Hepatocyte (in vitro differentiated cells): Measurements from ENCODE around the gene SLC16A8. TPM values are rescaled to one million over a fixed set of nuclear protein-coding genes. Genes with fewer than 3 reads are reported as not detected.

Experiments used
- DNase-seq: peaks from one replicate; pipeline ENCODE4 v3.0.0-alpha.2; 2016; ENCODE audit warnings: low spot score
- H2AFZ ChIP-seq: fragments of 200-600 bp; sonication (generic); 2 replicates; pipeline ENCODE4 v1.6.0; 2016; ENCODE audit warnings: antibody characterized with exemption, mild to moderate bottlenecking
- H3K27ac ChIP-seq: fragments of 200-600 bp; sonication (generic); 2 replicates; pipeline ENCODE4 v1.5.1; 2016; ENCODE audit warnings: mild to moderate bottlenecking
- H3K27me3 ChIP-seq: fragments of 200-600 bp; sonication (generic); 2 replicates; pipeline ENCODE4 v1.6.1; 2016
- H3K36me3 ChIP-seq: fragments of 200-600 bp; sonication (generic); replicated peaks from 2 replicates; pipeline ENCODE4 v1.5.1; 2016; ENCODE audit warnings: low read depth; ENCODE audit not compliant: insufficient read depth
- H3K4me1 ChIP-seq: fragments of 200-600 bp; sonication (generic); 2 replicates; pipeline ENCODE4 v1.5.1; 2016; ENCODE audit warnings: mild to moderate bottlenecking, moderate library complexity; ENCODE audit not compliant: insufficient read depth
- H3K4me2 ChIP-seq: fragments of 200-600 bp; sonication (generic); 2 replicates; pipeline ENCODE4 v1.6.0; 2016
- H3K4me3 ChIP-seq: fragments of 200-600 bp; sonication (generic); 2 replicates; pipeline ENCODE4 v1.5.1; 2016; ENCODE audit warnings: mild to moderate bottlenecking
- H3K79me2 ChIP-seq: fragments of 200-600 bp; sonication (generic); 2 replicates; pipeline ENCODE4 v1.6.0; 2017; ENCODE audit warnings: mild to moderate bottlenecking
- H3K9me2 ChIP-seq: fragments of 200-600 bp; sonication (generic); replicated peaks from 2 replicates; pipeline ENCODE4 v1.6.0; 2017; ENCODE audit warnings: mild to moderate bottlenecking; ENCODE audit not compliant: insufficient read depth
- H3K9me3 ChIP-seq: fragments of 200-600 bp; sonication (generic); 2 replicates; pipeline ENCODE4 v1.5.1; 2016; ENCODE audit warnings: low read depth, mild to moderate bottlenecking
- H4K20me1 ChIP-seq: fragments of 200-600 bp; sonication (generic); 2 replicates; pipeline ENCODE4 v1.6.0; 2016; ENCODE audit warnings: mild to moderate bottlenecking; ENCODE audit not compliant: insufficient read depth, poor library complexity, severe bottlenecking
- CTCF ChIP-seq: fragments of 200-600 bp; sonication (generic); IDR thresholded peaks from 2 replicates; pipeline ENCODE4 v1.5.1; 2016; ENCODE audit warnings: antibody characterized with exemption, mild to moderate bottlenecking; ENCODE audit not compliant: poor library complexity
- EZH2 ChIP-seq: fragments of 200-600 bp; sonication (generic); IDR thresholded peaks from 2 replicates; pipeline ENCODE4 v1.6.1; 2016; ENCODE audit warnings: antibody characterized with exemption, mild to moderate bottlenecking, borderline replicate concordance
- EZH2phosphoT487 ChIP-seq: fragments of 200-600 bp; sonication (generic); IDR thresholded peaks from one replicate; pipeline ENCODE4 v1.6.1; 2018; ENCODE audit warnings: antibody characterized with exemption, mild to moderate bottlenecking, low read depth, moderate library complexity; ENCODE audit not compliant: unreplicated experiment, severe bottlenecking
- WGBS: methylation state at CpG from one replicate; pipeline ENCODE4 v1.1.6; 2016; ENCODE audit warnings: low lambda C conversion rate; ENCODE audit errors: missing lambda C conversion rate; 5-methylcytosine and 5-hydroxymethylcytosine counted together
- polyA plus RNA-seq: library from polyadenylated mRNA; unstranded; fragments of >200 nt; fragmentation: Nextera tagmentation; extraction: Ambion mirVana; gene quantifications from 2 replicates; pipeline ENCODE4 v1.2.1, GENCODE V29; 2016
- total RNA-seq: library from RNA; depleted of rRNA; stranded (reverse); fragments of >200 nt; gene quantifications from 2 replicates; pipeline ENCODE4 v1.2.3, GENCODE V29; 2014

The SLC16A8 gene
- total and polyA plus RNA-seq, 2 experiments from 2014 or later: 0.63 TPM; not detected in 1

DNA sequence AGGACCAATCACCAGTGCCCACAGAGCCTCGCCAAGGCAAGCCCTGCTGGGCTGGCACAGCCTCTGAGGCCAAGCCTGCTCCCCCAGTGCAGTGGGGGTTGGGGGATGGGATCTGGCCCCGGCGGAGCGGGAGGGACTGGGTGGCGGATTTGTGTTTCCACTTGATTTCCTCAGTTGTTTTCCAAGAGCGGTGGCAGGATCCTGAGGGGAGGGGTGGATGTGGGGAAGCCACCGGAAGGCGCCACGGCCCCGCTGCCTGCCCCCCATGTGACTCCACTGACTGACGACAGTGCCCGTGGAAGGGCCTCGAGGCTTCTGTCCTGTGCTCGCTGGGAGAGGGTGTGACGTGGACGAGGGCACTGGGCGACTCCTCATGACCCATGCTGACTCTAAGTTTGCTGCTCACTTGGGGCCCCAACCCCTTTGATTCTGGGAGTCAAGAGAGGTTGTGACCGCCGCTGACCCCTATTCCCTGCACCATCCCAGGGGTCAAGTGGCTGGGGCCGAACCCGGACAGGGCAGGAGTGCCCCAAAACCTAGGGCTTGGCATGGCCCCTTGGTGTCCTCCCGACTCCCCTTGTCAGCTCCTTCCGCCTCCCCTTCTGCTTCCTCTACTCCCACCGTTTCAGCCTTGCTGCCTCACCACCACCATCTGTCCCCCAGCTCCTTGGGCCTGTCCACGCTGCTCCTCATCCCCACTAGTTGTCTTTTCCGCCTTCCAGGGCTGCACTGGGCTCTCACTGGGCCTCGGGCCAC lies 50.3 kb downstream of the SLC16A8 start:
- H3K27ac ChIP-seq: no peak overlapping the region
- no peak for TF ChIP-seq EZH2phosphoT487
- no peak overlapping the region for H3K4me3 ChIP-seq
- no peaks in the 10 kb centered on the region for H4K20me1 ChIP-seq
- H3K9me2 ChIP-seq: no peaks in the 10 kb centered on the region
- no peaks in the 10 kb centered on the region for H3K36me3 ChIP-seq
- DNase-seq: no peak
- no peak overlapping the region for H2AFZ ChIP-seq
- 90% methylated on average over 27 of the region's 27 CpGs for WGBS
- H3K4me1 ChIP-seq: peaks cover 14% of the 10 kb centered on the region
- H3K9me3 ChIP-seq: no peaks in the 10 kb centered on the region
- H3K27me3 ChIP-seq: no peaks in the 10 kb centered on the region
- no peak overlapping the region for H3K4me2 ChIP-seq
- H3K79me2 ChIP-seq: no peaks in the 10 kb centered on the region

GRCh38 chr22:38032681-38033521 lies 51.1 kb downstream of the SLC16A8 start:
- Histone ChIP-seq H3K36me3 (no peaks in the 10 kb centered on the region), H3K9me2 (no peaks in the 10 kb centered on the region), H3K4me3 (no peak overlapping the region), H3K79me2 (no peaks in the 10 kb centered on the region), H3K4me2 (no peak overlapping the region), H3K9me3 (no peaks in the 10 kb centered on the region), H3K27me3 (no peaks in the 10 kb centered on the region), H2AFZ (no peak overlapping the region), H4K20me1 (no peaks in the 10 kb centered on the region), H3K4me1 (peaks cover 14% of the 10 kb centered on the region), H3K27ac (no peak overlapping the region)
- DNase-seq: peak; percentile 45
- 83% methylated on average over 19 of the region's 19 CpGs for WGBS
- TF ChIP-seq CTCF (no peak), EZH2phosphoT487 (no peak), EZH2 (no peak)

- no peaks in the 10 kb centered on the region for H3K27me3 ChIP-seq
- H3K4me1 ChIP-seq: peaks cover 14% of the 10 kb centered on the region
- no peaks in the 10 kb centered on the region for H3K36me3 ChIP-seq
- H3K4me2 ChIP-seq: no peak overlapping the region
- 91% methylated on average over 8 of the region's 12 CpGs for WGBS
- H3K4me3 ChIP-seq: no peak overlapping the region
- no peak overlapping the region for H3K27ac ChIP-seq
- H3K79me2 ChIP-seq: no peaks in the 10 kb centered on the region
- no peak for TF ChIP-seq EZH2
- no peak for TF ChIP-seq CTCF
- no peak for TF ChIP-seq EZH2phosphoT487
- DNase-seq: no peak
- no peaks in the 10 kb centered on the region for H4K20me1 ChIP-seq
- H3K9me2 ChIP-seq: no peaks in the 10 kb centered on the region
- H2AFZ ChIP-seq: no peak overlapping the region
- no peaks in the 10 kb centered on the region for H3K9me3 ChIP-seq
Measured at GRCh38 chr22:38031491-38031890, 52.5 kb downstream of the SLC16A8 start.
